Ishikawa (cell line): ENCODE measurements around the gene APBA2.

Experiments
- CEBPB ChIP-seq: IDR thresholded peaks from 2 replicates; pipeline ENCODE4 v1.6.1; 2012
- CREB1 ChIP-seq: IDR thresholded peaks from 2 replicates; pipeline ENCODE4 v1.6.1; 2012; ENCODE audit warnings: low read depth
- EGR1 ChIP-seq: IDR thresholded peaks from 2 replicates; pipeline ENCODE4 v1.6.1; 2012
- FOXM1 ChIP-seq: IDR thresholded peaks from 2 replicates; pipeline ENCODE4 v1.6.1; 2012; ENCODE audit warnings: low read depth, borderline replicate concordance
- MAX ChIP-seq: IDR thresholded peaks from 2 replicates; pipeline ENCODE4 v1.6.1; 2012
- NFIC ChIP-seq: IDR thresholded peaks from 2 replicates; pipeline ENCODE4 v1.6.1; 2012
- RAD21 ChIP-seq: IDR thresholded peaks from 2 replicates; pipeline ENCODE4 v1.6.1; 2012; ENCODE audit warnings: low read depth
- TAF1 ChIP-seq: IDR thresholded peaks from 2 replicates; pipeline ENCODE4 v1.6.1; 2012; ENCODE audit warnings: low read depth, mild to moderate bottlenecking
- TCF12 ChIP-seq: IDR thresholded peaks from 2 replicates; pipeline ENCODE4 v1.6.1; 2012; ENCODE audit warnings: low read depth
- TEAD4 ChIP-seq: IDR thresholded peaks from 2 replicates; pipeline ENCODE4 v1.6.1; 2012
- USF1 ChIP-seq: IDR thresholded peaks from 2 replicates; pipeline ENCODE4 v1.6.1; 2012
- YY1 ChIP-seq: IDR thresholded peaks from 2 replicates; pipeline ENCODE4 v1.6.1; 2012; ENCODE audit warnings: low read depth
- ZBTB7A ChIP-seq: IDR thresholded peaks from 2 replicates; pipeline ENCODE4 v1.6.1; 2012; ENCODE audit warnings: low read depth

- TF ChIP-seq ZBTB7A = no peak
- no peak for TF ChIP-seq FOXM1
- no peak for TF ChIP-seq RAD21
- no peak for TF ChIP-seq TCF12
- no peak for TF ChIP-seq EGR1
- no peak for TF ChIP-seq NFIC
- TF ChIP-seq MAX = no peak
- TF ChIP-seq TEAD4 = no peak
- TF ChIP-seq TAF1 = no peak
- TF ChIP-seq YY1 = no peak
- no peak for TF ChIP-seq CEBPB
- TF ChIP-seq CREB1 = no peak
- no peak for TF ChIP-seq USF1
Observed at GRCh38 chr15:28920781-28921331, 35.1 kb downstream of the APBA2 start.
